ENCODE measurements around the gene OGFR.

OGFR gene

DNA sequence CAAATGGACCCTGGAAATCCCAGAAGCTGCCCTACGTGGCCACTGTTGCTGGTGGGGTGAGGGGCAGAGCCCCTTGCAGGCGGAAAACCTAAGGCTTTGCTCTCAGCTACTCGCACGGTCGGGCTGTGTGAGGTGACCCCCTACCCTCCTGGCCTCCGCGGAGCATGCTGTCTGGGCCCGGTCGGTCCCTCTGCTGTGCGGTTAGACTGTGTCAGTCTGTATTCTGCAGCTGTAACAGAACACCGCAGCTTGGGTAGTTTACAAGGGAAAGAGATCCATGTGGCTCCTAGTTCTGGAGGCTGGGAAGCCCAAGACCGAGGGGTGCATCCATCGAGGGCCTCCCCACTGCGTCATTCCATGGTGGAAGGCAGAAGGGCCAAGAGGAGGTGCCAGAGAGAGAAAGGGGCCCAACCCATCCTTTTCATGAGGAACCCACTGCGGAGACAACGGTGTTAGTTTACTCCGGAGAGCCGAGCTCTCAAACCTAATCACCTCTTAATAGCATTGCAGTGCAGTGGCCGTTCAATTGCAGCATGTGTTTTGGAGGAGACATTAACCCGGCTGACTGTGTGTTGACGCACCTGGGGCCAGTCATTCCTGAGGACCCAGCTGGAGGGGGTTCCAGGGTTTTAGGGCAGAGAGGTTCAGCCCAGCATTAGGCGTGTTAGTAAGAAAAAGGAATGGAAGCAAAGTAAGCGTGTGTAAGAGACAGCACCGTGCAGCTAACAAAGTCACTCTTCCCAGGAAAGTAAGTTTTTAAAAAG lies 30.5 kb downstream of the OGFR start:
- no peaks in the 10 kb centered on the region for H3K27me3 ChIP-seq (ENCODE audit: control insufficient read depth, insufficient read depth, low read length)
- no peaks in the 10 kb centered on the region for H3K9me3 ChIP-seq (ENCODE audit: control insufficient read depth, low read depth, low read length)
- peaks cover 10% of the 10 kb centered on the region for H3K4me1 ChIP-seq (ENCODE audit: control insufficient read depth, low read depth, low read length)
- H3K4me3 ChIP-seq (ENCODE audit: low read length), result no peak overlapping the region
- peaks cover 5% of the 10 kb centered on the region for H3K36me3 ChIP-seq (ENCODE audit: control insufficient read depth, low read depth, low read length)
- H3K9ac ChIP-seq (ENCODE audit: low read length), result no peak overlapping the region
- H3K27ac ChIP-seq (ENCODE audit: low read length), result no peak overlapping the region

DNA sequence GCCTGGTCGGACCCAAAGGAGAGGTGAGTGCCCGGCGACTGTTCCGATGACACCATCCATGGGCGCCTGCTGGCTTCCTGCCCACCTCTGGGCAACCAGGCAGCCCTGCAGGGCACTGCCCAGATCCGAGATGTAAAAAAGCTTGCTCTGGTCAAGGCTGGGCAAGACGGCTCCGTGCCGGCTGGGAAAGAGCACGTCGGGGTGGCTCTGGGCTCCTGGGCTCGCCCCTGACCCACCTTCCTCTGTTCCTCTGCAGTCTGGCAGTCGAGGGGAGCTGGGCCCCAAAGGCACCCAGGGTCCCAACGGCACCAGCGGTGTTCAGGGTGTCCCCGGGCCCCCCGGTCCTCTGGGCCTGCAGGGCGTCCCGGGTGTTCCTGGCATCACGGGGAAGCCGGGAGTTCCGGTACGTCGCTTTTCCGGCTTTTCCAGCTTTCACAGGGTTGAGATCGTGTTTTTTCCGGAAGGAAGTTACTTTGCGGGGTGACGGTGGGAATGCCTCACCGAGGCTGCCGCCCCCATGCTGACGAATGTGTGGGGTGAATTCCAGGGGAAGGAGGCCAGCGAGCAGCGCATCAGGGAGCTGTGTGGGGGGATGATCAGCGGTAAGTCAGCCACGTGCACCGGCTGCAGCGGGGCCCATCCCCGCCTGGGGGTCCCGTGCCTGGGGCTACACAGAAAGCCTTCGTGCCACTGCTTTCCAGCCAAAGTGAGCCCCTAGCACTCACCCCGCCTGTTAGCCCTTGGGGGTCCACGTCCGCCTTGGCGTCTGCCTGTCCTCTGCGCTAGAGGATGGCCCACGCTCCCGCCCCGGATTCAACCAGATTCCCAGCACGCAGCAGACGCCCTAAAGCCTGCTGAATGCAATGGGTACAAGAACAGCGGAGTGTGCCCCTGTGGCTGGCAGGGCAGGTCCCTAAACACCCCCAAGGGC lies 31.6 kb downstream of the OGFR start:
- no peaks in the 10 kb centered on the region for H3K27me3 ChIP-seq (ENCODE audit: control insufficient read depth, insufficient read depth, low read length)
- peaks cover 11% of the 10 kb centered on the region for H3K36me3 ChIP-seq (ENCODE audit: control insufficient read depth, low read depth, low read length)
- H3K9me3 ChIP-seq (ENCODE audit: control insufficient read depth, low read depth, low read length), result no peaks in the 10 kb centered on the region
- peaks cover 10% of the 10 kb centered on the region for H3K4me1 ChIP-seq (ENCODE audit: control insufficient read depth, low read depth, low read length)
- no peak overlapping the region for H3K9ac ChIP-seq (ENCODE audit: low read length)
- H3K27ac ChIP-seq (ENCODE audit: low read length), result no peak overlapping the region
- H3K4me3 ChIP-seq (ENCODE audit: low read length), result no peak overlapping the region

DNA sequence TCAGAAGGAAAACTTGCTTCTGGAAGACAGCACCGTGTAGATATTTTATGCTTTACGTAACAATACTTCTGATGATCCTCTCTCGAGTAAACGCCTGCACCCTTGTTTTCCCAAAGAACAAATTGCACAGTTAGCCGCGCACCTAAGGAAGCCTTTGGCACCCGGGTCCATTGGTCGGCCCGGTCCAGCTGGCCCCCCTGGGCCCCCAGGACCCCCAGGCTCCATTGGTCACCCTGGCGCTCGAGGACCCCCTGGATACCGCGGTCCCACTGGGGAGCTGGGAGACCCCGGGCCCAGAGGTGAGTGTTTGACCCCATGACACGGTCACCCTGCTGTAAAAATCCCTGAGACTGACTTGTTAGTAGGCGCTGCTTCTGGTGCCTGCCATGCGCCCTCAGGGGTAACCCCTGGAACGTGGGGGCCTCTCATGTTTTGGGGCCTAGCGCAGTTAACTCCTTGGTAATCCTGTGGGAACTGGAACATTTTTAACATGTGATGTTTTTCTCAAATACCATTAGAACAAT lies 32.4 kb downstream of the OGFR start:
- H3K36me3 ChIP-seq (ENCODE audit: control insufficient read depth, low read depth, low read length), result peaks cover 13% of the 10 kb centered on the region
- H3K4me1 ChIP-seq (ENCODE audit: control insufficient read depth, low read depth, low read length), result peaks cover 3% of the 10 kb centered on the region
- H3K27ac ChIP-seq (ENCODE audit: low read length), result no peak overlapping the region
- no peaks in the 10 kb centered on the region for H3K27me3 ChIP-seq (ENCODE audit: control insufficient read depth, insufficient read depth, low read length)
- H3K9ac ChIP-seq (ENCODE audit: low read length), result no peak overlapping the region
- H3K9me3 ChIP-seq (ENCODE audit: control insufficient read depth, low read depth, low read length), result no peaks in the 10 kb centered on the region
- H3K4me3 ChIP-seq (ENCODE audit: low read length), result no peak overlapping the region

DNA sequence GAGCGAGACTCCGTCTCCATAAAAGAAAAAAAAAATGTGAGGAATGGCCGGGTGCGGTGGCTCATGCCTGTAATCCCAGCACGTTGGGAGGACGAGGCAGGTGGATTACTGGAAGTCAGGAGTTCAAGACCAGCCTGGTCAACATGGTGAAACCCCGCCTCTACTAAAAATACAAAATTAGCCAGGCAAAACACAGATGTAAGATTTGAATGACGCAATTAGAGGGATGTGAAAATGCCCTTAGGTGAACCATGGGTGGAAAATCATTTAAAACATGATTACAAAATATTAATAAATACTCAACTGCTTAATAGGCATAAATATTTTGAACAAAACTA lies 33.1 kb downstream of the OGFR start:
- Histone ChIP-seq H3K9ac (ENCODE audit: low read length) (no peak overlapping the region), H3K36me3 (ENCODE audit: control insufficient read depth, low read depth, low read length) (peaks cover 13% of the 10 kb centered on the region), H3K27ac (ENCODE audit: low read length) (no peak overlapping the region), H3K27me3 (ENCODE audit: control insufficient read depth, insufficient read depth, low read length) (no peaks in the 10 kb centered on the region), H3K4me3 (ENCODE audit: low read length) (no peak overlapping the region), H3K4me1 (ENCODE audit: control insufficient read depth, low read depth, low read length) (no peaks in the 10 kb centered on the region), H3K9me3 (ENCODE audit: control insufficient read depth, low read depth, low read length) (no peaks in the 10 kb centered on the region)

DNA sequence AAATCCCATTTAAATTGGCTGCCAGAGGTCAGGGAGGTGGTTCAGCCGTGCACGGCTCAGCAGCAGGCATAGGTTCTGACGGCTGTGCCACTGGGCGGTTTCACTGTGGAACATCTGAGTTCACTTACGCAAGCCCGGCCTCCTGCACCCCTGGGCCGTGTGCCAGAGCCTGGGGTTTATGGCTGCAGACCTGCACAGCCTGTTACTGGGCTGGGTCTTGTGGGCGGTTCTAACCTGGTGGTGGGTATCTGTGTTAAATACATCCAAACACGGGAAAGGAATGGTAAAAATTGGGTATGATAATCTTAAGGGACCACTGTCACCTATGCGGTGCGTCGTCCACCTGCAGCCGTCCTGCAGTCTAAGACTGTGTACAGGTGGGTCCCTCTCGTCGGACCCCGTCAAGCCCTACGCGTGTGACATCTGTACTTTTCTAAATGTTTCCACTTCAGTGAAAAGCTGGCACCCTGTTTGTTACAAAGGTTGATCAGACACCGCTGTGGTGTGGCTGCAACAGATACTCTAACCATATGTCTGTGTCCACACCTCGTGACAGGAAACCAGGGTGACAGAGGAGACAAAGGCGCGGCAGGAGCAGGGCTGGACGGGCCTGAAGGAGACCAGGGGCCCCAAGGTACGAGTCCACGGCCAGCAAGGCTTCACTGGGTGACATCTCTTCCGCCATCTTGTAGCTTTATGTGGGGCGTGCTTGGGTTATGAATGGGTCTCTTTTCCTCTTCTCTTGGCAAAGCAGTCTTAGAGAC lies 33.7 kb downstream of the OGFR start:
- no peaks in the 10 kb centered on the region for H3K9me3 ChIP-seq (ENCODE audit: control insufficient read depth, low read depth, low read length)
- no peak overlapping the region for H3K4me3 ChIP-seq (ENCODE audit: low read length)
- peaks cover 13% of the 10 kb centered on the region for H3K36me3 ChIP-seq (ENCODE audit: control insufficient read depth, low read depth, low read length)
- no peaks in the 10 kb centered on the region for H3K27me3 ChIP-seq (ENCODE audit: control insufficient read depth, insufficient read depth, low read length)
- no peaks in the 10 kb centered on the region for H3K4me1 ChIP-seq (ENCODE audit: control insufficient read depth, low read depth, low read length)
- H3K27ac ChIP-seq (ENCODE audit: low read length), result no peak overlapping the region
- no peak overlapping the region for H3K9ac ChIP-seq (ENCODE audit: low read length)

DNA sequence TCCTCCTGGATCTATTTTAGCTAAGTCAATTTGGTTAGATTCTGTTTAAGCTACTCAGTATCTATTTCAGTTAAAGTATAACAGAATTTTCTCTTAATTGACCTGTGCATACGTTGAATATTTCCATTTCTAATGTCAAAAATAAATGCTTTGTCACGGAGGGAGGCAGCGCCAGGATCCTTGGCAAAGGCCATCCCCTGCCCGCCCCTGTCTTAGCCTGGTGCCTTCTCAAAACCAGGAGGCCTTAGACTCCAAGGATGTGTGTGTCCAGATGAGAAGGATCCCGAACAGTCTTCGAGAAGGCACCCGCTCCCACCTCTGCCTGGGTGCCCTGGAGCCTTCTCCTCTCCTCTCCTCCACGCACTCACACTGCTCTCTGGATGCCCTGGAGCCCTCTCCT lies 34.6 kb downstream of the OGFR start:
- H3K27ac ChIP-seq (ENCODE audit: low read length), result no peak overlapping the region
- H3K4me1 ChIP-seq (ENCODE audit: control insufficient read depth, low read depth, low read length), result no peaks in the 10 kb centered on the region
- H3K36me3 ChIP-seq (ENCODE audit: control insufficient read depth, low read depth, low read length), result peaks cover 13% of the 10 kb centered on the region

DNA sequence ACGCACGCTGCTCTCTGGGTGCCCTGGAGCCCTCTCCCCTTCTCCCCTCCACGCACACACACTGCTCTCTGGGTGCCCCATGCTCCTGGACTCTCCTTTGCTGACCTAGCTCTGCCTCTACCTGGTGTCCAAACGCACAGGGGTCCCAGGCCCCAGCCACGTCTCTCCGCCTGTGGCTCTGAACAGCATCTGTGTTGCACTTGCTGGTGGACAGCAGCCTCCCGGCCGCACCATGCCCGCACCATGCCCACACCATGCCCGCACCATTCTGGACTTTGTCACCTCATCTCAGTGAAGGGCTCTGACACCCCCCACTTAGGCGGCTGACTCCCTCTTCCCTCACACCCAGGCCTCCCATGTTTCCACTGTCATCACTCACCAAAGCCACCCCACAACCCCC lies 35.2 kb downstream of the OGFR start:
- H3K4me1 ChIP-seq (ENCODE audit: control insufficient read depth, low read depth, low read length), result no peaks in the 10 kb centered on the region
- H3K9ac ChIP-seq (ENCODE audit: low read length), result no peak overlapping the region
- H3K36me3 ChIP-seq (ENCODE audit: control insufficient read depth, low read depth, low read length), result peaks cover 13% of the 10 kb centered on the region
- no peak overlapping the region for H3K27ac ChIP-seq (ENCODE audit: low read length)
- no peak overlapping the region for H3K4me3 ChIP-seq (ENCODE audit: low read length)
- H3K27me3 ChIP-seq (ENCODE audit: control insufficient read depth, insufficient read depth, low read length), result no peaks in the 10 kb centered on the region
- no peaks in the 10 kb centered on the region for H3K9me3 ChIP-seq (ENCODE audit: control insufficient read depth, low read depth, low read length)

More for the DNA sequence above, 34.6 kb downstream of the OGFR start:
- no peaks in the 10 kb centered on the region for H3K27me3 ChIP-seq (ENCODE audit: control insufficient read depth, insufficient read depth, low read length)
- no peak overlapping the region for H3K9ac ChIP-seq (ENCODE audit: low read length)
- H3K4me3 ChIP-seq (ENCODE audit: low read length), result no peak overlapping the region
- no peaks in the 10 kb centered on the region for H3K9me3 ChIP-seq (ENCODE audit: control insufficient read depth, low read depth, low read length)

DNA sequence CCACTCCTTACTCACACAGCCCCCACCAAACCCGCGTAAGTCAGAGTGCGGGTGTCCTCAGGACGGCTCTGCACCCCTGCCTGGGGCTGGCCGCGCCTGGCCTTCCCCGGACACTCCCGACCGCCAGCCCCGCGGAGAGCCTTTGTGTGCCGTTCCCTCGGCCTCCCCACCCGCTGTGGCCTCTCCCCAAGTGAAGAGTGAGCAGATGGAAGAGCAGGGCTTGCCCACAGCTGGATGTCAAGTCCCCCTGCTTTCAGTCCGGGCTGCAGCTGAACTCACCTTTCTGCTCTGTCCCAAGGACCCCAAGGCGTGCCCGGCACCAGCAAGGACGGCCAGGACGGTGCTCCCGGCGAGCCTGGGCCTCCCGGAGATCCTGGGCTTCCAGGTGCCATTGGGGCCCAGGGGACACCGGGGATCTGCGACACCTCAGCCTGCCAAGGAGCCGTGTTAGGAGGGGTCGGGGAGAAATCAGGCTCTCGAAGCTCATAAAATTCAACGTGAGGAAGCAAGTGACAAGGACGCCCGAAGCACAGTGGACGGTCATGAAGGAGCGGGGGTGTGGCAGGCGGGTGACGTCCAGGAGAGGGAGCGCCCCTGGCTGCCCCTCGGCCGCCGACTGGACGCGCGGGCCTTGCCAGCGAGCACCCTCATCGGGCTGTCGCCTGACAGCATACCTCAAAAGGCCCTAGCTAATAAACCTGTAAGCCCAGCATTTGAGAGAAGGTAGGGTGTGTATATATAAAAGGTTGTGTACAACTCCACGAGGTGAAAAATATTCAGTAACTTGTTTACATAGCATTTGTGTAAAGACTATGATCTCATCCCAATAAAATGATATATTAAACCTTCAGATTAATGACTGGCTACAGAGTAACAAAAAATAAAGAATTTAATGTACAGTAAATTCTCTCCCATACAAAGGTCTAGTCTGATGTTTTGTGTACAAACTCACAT lies 35.9 kb downstream of the OGFR start:
- Histone ChIP-seq H3K9ac (ENCODE audit: low read length) (no peak overlapping the region), H3K27ac (ENCODE audit: low read length) (no peak overlapping the region), H3K4me1 (ENCODE audit: control insufficient read depth, low read depth, low read length) (no peaks in the 10 kb centered on the region), H3K4me3 (ENCODE audit: low read length) (no peak overlapping the region), H3K27me3 (ENCODE audit: control insufficient read depth, insufficient read depth, low read length) (no peaks in the 10 kb centered on the region), H3K36me3 (ENCODE audit: control insufficient read depth, low read depth, low read length) (peaks cover 13% of the 10 kb centered on the region), H3K9me3 (ENCODE audit: control insufficient read depth, low read depth, low read length) (no peaks in the 10 kb centered on the region)

DNA sequence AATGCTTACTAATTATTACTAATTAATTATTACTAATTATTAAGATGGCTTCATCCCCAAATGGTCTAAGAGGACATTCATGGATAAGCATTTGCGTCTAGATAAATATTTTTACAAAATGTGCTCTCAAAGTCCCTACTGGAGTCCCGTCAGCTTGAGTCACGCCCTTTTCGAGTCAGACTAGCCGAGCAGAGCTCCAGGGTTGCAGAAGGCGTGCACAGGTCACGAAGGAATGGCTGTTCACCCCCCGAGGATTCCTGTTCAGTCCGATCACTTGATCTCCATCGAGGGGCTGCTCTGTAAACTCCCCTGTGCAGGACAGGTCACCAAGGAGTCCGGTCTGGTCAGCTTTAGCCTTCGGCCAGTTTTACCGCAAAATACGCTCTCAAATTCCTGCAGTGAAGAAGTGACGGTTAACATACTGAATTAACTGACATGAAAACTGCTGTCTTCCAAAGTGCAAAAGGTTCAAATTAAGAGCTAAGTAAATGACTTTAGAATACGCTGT lies 37.1 kb downstream of the OGFR start:
- H3K4me3 ChIP-seq (ENCODE audit: low read length), result no peak overlapping the region
- H3K9ac ChIP-seq (ENCODE audit: low read length), result no peak overlapping the region
- peaks cover 10% of the 10 kb centered on the region for H3K36me3 ChIP-seq (ENCODE audit: control insufficient read depth, low read depth, low read length)
- H3K4me1 ChIP-seq (ENCODE audit: control insufficient read depth, low read depth, low read length), result no peaks in the 10 kb centered on the region
- H3K9me3 ChIP-seq (ENCODE audit: control insufficient read depth, low read depth, low read length), result no peaks in the 10 kb centered on the region
- no peak overlapping the region for H3K27ac ChIP-seq (ENCODE audit: low read length)
- H3K27me3 ChIP-seq (ENCODE audit: control insufficient read depth, insufficient read depth, low read length), result no peaks in the 10 kb centered on the region

DNA sequence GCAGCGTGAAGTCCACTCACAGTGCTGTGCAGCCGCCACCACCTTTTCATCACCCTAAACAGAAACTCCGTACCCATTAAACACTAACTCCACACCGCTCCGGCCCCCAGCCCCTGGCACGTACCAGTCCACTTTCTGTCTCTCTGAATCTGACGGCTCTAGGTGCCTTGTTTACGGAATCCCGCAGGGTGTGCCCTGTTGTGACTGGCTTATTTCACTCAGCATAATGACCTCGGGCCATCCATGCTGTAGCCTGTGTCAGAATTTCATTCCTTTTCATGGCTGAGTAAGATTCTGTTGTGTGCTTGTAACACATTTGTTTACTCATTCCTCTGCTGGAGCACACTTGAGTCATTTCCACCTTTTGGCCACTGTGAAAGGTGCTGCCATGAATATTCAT lies 39.0 kb downstream of the OGFR start:
- peaks cover 8% of the 10 kb centered on the region for H3K36me3 ChIP-seq (ENCODE audit: control insufficient read depth, low read depth, low read length)
- no peaks in the 10 kb centered on the region for H3K27me3 ChIP-seq (ENCODE audit: control insufficient read depth, insufficient read depth, low read length)
- H3K27ac ChIP-seq (ENCODE audit: low read length), result no peak overlapping the region
- no peak overlapping the region for H3K9ac ChIP-seq (ENCODE audit: low read length)
- no peak overlapping the region for H3K4me3 ChIP-seq (ENCODE audit: low read length)
- no peaks in the 10 kb centered on the region for H3K9me3 ChIP-seq (ENCODE audit: control insufficient read depth, low read depth, low read length)
- H3K4me1 ChIP-seq (ENCODE audit: control insufficient read depth, low read depth, low read length), result no peaks in the 10 kb centered on the region

Measured in iPS-18a (cell line).